ENCODE measurements around the gene ZNF92.

Gene ZNF92

GRCh38 chr7:65404020-65404419 lies 30.4 kb downstream of the ZNF92 start:
- TF ChIP-seq GATA2 (IDR thresholded peaks at IDR 0.05; ENCODE audit: low read depth, low read length) (no peak), GATA3 (IDR thresholded peaks at IDR 0.05; ENCODE audit: low read depth, low read length) (no peak)

GRCh38 chr7:65409363-65409762 lies 35.7 kb downstream of the ZNF92 start:
- TF ChIP-seq GATA3 (IDR thresholded peaks at IDR 0.05; ENCODE audit: low read depth, low read length) (no peak), GATA2 (IDR thresholded peaks at IDR 0.05; ENCODE audit: low read depth, low read length) (no peak)

GRCh38 chr7:65411249-65411648 lies 37.6 kb downstream of the ZNF92 start:
- TF ChIP-seq GATA3 (IDR thresholded peaks at IDR 0.05; ENCODE audit: low read depth, low read length) (no peak), GATA2 (IDR thresholded peaks at IDR 0.05; ENCODE audit: low read depth, low read length) (no peak)

- TF ChIP-seq GATA3 (IDR thresholded peaks at IDR 0.05; ENCODE audit: low read depth, low read length) (no peak), GATA2 (IDR thresholded peaks at IDR 0.05; ENCODE audit: low read depth, low read length) (no peak)
Measured at GRCh38 chr7:65422670-65423069, 49.0 kb downstream of the ZNF92 start.

GRCh38 chr7:65429642-65430343 lies 56.1 kb downstream of the ZNF92 start:
- TF ChIP-seq GATA3 (IDR thresholded peaks at IDR 0.05; ENCODE audit: low read depth, low read length) (no peak), GATA2 (IDR thresholded peaks at IDR 0.05; ENCODE audit: low read depth, low read length) (no peak)

- TF ChIP-seq GATA3 (IDR thresholded peaks at IDR 0.05; ENCODE audit: low read depth, low read length) (no peak), GATA2 (IDR thresholded peaks at IDR 0.05; ENCODE audit: low read depth, low read length) (no peak)
Measured at GRCh38 chr7:65430344-65431186, 56.9 kb downstream of the ZNF92 start.

GRCh38 chr7:65434307-65434706 lies 60.7 kb downstream of the ZNF92 start:
- no peak for TF ChIP-seq GATA2 (IDR thresholded peaks at IDR 0.05; ENCODE audit: low read depth, low read length)
- no peak for TF ChIP-seq GATA3 (IDR thresholded peaks at IDR 0.05; ENCODE audit: low read depth, low read length)

GRCh38 chr7:65436163-65436562 lies 62.5 kb downstream of the ZNF92 start:
- TF ChIP-seq GATA3 (IDR thresholded peaks at IDR 0.05; ENCODE audit: low read depth, low read length) (no peak), GATA2 (IDR thresholded peaks at IDR 0.05; ENCODE audit: low read depth, low read length) (no peak)

- TF ChIP-seq GATA2 (IDR thresholded peaks at IDR 0.05; ENCODE audit: low read depth, low read length) (no peak), GATA3 (IDR thresholded peaks at IDR 0.05; ENCODE audit: low read depth, low read length) (no peak)
Measured at GRCh38 chr7:65438598-65438997, 64.9 kb downstream of the ZNF92 start.

- no peak for TF ChIP-seq GATA2 (IDR thresholded peaks at IDR 0.05; ENCODE audit: low read depth, low read length)
Measured at GRCh38 chr7:65441010-65441409, 67.4 kb downstream of the ZNF92 start.

- TF ChIP-seq GATA2 (IDR thresholded peaks at IDR 0.05; ENCODE audit: low read depth, low read length): no peak
- no peak for TF ChIP-seq GATA3 (IDR thresholded peaks at IDR 0.05; ENCODE audit: low read depth, low read length)
Measured at GRCh38 chr7:65444205-65444842, 70.7 kb downstream of the ZNF92 start.

- TF ChIP-seq GATA3 (IDR thresholded peaks at IDR 0.05; ENCODE audit: low read depth, low read length) (no peak), GATA2 (IDR thresholded peaks at IDR 0.05; ENCODE audit: low read depth, low read length) (no peak)
Measured at GRCh38 chr7:65444899-65445823, 71.5 kb downstream of the ZNF92 start.

- no peak for TF ChIP-seq GATA3 (IDR thresholded peaks at IDR 0.05; ENCODE audit: low read depth, low read length)
- TF ChIP-seq GATA2 (IDR thresholded peaks at IDR 0.05; ENCODE audit: low read depth, low read length): no peak
Measured at GRCh38 chr7:65448816-65449504, 75.3 kb downstream of the ZNF92 start.
